NCI-H82 (cell line): ENCODE measurements around the gene TRAF3.
"Not testable (repeated sequence)": the region's sequence is repeated elsewhere in the genome, so short reads cannot be mapped to it uniquely, and the experiment has no call there.

ENCODE experiments used
- DNase-seq: peaks from one replicate; lab custom pipeline; 2025; lab: John Stamatoyannopoulos, UW

TRAF3 gene

DNA sequence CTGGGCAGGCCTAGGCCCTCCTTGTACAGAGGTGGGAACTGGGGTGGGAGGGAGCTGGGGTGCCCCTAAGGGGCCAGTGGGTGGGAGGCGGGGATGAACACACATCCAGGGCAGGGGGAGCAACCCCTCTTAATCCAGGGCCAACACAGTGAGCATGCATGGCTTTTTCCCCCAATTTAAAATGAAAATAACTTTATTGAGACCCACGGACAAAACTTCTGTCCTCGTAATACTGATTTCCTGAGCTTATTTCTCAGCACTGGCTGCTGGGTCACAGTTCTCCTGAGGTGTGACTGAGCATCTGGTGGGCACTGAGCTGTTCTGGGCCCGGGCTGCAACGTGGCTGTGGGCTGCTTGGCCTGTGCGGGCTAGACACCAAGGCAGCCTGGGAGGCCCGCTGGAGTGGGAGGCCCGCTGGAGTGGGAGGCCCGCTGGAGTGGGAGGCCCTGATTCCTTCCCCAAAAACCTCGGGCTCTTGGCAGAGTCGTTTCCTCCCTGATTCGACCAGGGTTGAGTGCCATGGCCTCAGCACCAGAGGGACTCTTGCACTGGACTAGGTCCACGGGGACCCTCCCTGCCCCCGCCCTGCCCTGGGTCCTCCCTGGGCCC, 24.9 kb upstream of the TRAF3 start:
- no peak for DNase-seq

DNA sequence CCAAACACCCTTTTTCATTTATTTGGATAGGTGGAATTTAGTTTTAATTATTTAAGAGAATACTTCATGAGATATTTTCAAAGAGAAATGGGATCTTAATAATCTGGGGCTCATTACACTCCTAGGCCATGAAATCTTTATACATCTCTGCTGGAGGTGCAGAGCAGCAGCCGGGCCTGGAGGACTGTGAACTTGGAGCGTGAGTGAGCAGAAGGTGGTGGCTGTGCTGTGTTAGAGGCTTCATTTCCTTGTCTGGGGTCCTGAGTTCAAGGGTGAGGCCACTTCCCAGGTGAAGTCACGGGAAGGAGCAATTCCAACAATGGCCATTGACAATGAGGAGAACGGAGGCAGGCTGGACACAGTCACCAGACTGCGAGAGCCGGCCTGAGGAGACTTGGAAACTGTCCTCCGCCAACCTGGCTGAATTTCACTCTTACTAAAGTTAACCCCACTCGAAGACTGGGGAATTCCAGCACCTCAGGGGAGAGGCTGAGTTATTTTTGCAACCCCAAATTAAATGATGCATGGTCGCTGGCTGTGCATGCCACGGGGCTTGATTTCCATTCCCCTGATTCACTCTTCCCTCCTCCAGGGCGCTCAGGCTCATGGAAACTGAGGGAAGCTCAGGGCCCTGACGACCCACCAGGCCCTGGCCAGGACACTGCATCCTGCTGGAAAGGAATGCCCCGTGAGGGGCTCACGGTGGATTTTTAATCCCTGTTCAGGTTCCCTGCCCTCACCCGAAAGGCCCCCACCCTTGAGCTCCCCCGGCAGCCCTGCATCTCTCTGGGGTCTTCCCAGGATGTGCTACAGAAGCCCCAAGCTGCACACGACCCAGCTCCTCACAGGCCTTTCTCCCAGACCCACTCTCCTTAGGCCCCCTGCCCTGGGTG, 22.6 kb upstream of the TRAF3 start:
- no peak for DNase-seq

DNA sequence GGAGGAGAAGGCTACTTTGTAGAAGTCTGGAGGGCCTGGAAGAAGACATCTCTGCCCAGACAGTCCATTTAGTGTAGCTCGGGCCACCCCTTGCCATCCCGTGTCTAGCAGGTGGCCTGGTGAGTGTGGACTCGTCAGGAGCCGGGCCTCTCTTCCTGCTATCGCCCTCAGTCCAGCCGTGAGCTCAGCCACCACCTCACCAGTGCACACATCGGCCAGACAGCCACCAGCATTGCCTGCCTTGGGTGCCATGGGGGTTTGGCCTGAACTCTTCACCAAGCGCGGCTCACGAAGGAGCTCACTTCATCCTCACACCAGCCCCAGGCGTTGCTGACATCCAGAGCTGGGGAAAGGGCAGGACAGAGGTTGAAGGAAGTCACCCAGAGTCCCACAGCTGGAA, 19.6 kb upstream of the TRAF3 start:
- no peak for DNase-seq

DNA sequence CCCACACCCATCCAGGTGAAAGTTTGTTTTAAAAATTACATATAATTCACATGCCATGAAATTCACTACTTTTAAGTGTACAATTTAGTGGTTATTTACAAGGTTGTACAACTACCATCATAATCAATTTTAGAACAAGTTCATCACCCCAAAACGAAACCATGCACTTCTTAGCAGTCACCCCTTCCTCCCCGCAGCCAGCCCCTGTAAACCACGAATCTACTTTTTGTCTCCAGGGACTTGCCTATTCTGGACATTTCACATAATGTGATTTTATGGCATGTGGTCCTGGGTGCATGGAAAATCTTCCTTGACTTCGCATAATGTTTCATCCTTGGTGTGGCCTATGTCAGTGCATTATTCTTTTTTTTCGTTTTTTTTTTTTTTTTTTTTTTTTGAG, 19.2 kb upstream of the TRAF3 start:
- no peak for DNase-seq

DNA sequence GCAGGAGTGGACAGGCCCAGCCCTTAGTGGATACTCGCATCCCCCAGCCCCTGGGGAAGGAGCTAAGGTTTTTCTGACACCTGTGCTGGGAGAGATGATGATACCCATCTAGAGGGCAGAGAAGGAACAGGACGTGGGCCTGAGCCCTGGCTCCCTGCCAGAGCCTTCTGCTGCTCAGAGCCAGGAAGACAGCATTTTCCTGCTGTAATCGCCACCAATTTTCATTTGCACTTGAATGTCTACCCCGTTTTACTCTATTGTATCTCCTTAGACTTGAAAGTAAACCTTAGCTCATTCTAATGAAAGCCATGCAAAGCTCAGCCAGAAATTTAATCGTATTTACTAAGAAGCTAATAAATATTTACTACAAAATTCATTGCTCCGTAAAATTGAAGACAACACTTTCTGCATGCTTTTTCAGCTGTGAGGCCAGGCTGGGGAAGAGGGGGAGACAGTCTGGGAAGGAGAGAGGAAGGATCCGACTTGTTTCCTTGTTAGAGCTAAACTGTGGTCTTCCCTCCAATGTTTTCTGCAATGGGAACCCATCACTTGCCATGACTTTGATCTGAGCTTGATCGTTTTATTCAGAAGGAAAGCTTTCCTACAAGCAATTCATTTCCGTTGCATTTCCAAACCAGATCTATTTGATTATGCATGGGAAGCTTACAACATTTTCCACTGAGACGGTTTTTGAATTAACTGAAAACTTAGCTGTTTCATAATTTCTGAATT, 17.6 kb upstream of the TRAF3 start:
- peak; percentile 28 for DNase-seq

DNA sequence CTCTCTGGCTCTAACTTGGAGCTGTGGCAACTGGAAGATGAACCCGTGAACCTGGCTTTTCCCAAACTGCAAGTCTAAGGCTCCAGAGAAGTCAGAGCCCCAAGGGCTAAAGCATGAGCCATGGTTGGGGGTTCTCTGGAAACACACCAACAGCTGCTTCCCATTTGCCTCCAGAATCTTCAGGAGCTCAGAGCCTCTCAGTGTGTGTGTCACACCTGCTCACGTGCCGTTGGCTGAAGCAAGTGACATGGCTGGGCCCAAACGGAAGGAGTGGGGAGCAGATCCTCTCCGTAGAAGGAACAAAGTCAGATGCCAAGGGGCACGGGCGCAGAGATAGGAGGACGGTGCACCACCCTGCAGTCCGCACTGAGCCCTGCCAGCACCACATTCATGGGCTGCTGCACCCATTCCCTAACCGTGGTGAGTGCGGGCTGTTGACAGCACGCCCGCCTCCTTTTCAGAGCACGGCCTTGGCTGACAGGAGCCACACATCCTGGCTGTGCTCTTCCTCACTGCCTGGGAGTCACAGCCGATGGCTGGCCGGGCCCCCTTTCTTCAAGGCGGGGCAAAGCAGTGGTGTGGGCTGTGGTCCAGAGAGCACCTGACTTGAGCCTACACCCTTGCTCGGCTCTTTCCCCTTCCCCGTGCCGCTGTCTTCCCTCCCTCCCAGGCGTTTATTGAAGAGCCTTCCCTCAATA, 16.6 kb upstream of the TRAF3 start:
- DNase-seq = no peak

DNA sequence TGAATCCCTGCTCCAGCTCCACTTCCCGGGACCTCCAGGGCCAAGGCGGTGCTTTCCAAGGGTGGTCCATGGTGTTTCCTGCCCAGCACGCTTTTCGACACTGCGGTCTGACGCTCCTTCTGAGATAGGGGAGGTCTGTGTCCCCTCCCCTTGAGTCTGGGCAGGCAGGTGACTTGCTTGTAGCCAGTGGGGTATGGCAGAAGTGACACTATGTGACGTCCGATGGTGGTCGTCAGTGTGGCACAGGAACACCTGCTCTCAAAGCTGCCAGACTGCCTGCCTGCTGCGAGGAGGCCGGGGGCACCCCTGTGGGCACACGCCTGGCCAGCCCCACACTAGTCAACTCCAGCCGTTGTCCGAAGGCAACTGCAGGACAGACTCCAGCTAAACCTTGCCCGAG, 16.0 kb upstream of the TRAF3 start:
- DNase-seq = no peak

DNA sequence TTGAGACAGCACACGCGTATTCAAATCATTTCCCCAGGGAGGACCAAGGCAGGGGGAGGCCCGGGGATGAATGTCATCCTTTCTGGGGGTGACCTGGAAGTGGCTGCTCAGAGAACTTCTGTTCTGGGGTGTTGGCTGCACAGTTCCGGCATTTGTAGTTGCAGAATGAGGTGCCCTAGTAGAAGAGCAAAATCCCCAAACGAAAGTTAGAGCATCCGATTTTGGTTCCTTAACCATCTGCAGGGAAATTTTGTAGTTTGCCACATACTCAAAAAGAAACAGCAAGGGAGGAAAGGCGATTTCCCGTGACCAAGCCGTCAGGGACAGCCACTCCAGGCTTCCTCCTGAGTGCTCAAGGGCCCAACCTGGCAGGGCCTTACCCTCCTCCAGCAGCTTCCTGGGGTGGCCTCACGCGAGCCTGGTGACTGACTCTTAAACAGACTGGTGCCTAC, 13.0 kb upstream of the TRAF3 start:
- DNase-seq = no peak

DNA sequence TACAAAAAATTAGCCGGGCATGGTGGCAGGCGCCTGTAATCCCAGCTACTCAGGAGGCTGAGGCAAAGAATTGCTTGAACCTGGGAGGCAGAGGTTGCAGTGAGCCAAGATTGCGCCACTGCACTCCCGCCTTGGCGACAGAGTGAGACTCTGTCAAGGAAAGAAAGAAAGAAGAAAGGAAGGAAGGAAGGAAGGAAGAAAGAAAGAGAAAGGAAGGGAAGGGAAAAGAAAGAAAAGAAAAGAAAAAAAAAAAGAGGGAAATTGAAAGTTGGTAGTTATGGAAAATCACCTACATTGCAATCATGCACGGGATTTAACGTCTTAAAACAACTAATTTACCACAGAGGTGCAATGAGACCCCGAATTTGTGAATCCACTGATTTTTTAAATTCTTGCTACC, 11.5 kb upstream of the TRAF3 start:
- not testable (repeated sequence) for DNase-seq

DNA sequence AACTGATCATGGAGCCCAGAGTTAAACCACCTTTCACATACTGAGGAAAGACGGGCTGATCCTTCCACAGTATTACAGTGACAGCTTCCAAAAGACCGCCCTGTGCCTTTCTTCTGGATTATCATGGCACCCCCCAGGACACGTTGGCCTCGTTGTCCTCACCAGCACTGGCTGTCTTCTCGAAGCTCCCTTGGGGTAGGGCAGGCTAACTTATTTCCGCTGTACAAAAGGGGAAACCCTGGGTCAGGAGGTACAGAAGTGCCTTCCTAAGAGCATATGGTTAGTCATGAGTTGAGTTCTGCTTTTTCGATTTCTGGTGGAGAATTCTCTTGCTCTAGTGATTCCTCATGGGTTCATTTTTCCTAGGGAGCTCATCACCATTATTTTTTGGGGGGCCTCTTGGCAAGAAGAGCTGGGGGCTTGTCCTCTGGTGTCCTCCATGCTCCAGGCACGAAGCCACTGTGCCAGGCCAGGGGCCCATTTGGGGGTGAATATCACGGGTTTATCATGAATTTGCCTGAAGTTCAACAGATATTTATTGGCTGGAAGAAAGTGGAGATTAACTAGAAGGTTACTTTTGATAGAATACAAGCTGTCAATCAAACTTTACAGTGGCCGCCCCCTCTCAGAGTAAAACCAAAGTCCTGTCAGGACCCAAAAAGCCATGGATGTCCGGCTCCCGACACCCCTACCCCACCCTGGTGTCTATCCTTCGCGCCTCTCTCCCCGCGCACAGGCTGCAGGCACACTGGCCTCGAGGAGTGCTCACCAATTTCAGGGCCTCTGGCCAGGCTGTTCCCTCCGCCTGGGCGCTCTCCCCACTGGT, 8.8 kb upstream of the TRAF3 start:
- no peak for DNase-seq

DNA sequence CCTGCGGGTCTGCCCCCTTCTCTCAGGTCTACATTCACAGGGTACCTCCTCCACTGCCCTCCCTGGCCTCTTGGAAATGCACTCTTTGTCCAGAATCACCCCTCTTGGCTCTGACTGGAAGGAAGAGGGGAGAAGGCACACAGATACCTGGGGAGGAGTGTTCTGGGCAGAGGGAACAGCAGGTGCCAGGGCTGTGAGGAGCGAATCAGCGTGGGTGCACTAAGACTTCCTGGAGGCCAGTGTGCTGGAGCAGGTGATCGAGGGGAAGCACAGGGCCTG, 8.3 kb upstream of the TRAF3 start:
- no peak for DNase-seq

DNA sequence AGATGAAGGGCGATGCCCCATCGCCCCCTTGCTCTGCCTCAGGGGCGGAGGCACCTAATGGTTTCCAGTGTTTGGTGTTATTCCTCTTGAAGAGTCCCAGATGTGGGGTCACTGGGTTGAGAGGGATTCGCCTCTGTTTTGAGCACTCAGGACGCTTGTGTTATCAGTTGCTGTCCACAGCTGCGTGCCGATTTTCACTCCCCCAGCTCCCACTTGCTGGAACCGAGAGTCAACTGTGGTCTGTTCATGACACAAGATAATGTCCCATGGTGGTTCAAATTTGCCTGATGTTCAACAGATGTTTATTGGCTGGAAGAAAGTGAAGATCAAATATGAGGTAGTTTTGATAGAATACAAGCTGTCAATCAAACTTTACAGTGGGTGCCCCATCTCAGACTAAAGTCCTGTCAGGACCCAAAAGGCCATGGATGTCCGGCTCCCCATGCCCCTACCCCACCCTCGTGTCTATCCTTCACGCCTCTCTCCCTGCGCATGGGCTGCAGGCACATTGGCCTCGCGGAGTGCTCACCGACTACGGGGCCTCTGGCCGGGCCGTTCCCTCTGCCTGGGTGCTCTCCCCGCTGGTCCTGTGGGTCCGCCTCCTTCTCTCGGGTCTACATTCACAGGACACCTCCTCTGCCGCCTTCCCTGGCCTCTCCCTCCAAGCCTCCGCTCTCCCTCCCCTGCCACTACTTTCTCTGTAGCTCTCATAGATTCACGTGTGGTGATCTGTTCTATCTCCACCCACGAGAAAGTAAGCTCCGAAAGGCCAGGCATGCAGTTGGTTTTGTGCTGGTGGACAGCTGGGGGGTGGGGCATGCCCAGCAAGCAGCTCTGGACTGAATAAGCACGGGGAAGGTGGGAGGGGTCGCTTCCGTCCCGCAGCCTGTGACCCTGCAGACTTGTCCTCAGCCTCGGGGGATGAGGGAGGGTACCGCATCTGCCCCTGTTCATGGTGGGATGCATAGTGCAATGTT, 6.8 kb upstream of the TRAF3 start:
- DNase-seq = no peak

DNA sequence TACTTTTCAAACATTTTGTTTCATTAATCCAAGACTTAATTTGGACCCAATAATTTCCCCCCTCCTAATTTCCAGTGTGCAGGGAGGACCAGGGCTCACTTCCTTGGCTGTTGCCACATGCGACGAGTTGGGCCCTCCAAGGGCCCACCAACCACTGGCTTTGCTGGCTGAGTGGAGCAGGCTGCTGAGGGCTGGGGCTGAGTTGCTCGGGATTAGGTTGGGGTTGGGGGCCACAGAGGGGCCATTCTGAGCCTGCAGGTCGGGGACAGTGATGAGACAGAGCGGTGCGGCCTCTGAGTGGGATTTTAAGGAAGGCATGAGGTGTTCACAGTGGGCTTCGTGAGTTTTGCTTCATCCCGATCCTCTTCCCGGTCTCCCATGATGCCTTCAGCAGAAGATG, 6.1 kb upstream of the TRAF3 start:
- DNase-seq = no peak

DNA sequence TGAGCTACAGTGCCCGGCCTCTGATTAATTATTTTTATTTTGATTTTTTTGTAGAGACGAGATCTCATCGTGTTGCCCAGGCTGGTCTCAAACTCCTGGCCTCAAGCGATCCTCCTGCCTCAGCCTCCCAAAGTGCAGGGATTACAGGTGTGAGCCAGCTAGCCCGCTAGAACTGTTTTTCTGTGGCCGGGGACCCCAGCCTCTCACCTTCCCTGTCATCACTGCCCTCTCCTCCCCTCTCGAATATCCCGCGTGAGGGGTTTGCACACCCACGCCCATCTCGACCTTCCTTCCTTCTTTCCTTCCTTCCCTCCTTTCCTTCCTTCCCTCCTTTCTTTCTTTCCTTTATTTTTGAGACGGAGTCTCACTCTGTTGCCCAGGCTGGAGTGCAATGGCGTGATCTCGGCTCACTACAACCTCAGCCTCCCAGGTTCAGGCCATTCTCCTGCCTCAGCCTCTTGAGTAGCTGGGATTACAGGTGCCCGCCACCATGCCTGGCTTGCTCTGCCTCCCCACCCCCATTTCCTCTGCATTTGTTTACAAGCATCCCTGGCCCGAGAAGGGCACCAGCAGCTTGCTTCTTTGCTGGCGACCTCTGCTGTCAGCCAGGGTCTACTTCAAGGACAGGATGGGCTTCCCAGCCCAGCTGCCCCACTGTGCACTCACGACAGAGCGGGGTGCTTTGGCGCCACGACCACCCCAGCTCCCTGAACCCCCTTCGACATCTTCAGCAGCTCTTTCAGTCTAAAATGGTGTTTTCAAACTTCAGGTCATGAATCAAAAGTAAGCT, 4.3 kb upstream of the TRAF3 start:
- peak; percentile 79 for DNase-seq

DNA sequence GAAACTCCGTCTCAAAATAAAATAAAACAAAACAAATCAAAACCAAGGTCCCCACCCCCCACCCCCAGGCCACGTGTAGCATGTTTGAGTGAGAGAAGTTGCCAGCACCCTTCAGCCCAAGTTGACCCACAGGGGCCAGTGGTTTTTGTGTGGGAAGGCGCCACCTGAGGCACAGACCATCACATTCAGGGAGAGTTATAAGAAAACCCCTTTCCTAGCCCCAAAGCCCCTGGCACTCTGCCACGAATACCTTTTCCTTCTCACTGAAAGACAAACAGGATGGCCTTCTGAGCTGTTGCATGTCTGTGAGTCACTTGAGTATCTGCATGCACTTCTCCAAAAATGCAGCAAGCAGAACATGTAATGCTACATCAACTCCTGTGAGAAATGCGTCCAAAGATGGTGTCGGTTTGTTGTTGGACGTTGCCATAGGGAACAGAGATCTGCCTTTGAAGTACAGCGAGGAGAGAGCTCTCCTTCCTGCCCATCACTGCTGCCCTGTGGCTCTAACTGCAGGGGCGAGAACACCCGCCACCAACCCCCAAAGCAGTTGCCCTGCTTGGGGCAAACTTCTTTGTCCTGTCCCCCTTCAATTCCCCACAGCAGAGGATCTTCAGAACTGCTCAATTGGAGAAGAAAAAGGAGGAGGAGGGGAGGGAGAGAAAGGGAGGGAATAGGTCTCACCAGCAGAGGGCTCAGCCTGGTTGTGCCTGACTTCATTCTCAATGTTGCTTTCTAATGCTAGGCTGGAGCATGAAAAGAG, 2.7 kb upstream of the TRAF3 start:
- DNase-seq = peak; percentile 81

DNA sequence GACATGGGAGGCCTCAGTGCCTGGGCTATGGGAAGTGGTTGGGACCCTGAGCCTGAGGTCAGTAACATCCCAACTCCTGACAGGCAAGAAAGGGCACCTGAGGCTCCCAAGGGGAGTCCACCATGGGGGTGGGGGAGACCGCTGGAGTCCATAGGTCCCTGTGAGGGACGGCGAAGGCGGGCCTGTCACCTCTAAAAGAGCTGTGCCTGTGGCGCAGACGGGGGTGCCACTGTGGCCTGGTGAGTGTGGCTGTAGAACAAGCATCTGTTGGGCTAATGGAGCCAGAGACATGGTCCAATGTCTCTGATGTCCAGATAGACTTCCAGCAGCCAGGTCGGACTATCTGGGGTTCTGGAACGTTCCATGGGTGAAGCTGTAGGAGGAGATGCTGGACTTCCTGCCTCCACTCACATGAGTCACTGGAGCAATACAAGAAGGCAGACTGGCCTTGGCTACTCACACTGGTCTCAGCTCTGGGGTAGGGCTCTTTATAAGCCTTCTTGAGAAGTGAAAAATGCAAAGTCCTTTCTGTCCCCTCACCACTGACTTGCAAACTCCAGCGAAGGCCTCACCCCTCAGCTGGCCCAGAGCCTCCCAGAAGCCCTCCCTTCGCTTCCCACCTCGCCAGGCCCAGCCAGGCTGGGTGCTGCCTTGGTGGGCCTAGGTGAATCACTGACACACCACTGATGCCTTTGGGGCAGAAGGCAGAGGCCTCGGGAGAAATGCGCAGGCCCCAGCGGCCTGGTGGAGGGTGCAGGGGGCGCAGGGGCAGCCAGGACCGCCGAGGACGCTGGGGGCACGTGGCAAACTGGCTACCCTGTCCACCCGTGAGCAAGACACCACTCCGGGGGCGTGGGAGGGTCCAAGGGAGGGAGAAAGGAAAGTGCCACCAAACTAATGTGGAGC, 1.1 kb upstream of the TRAF3 start:
- peak; percentile 27 for DNase-seq

DNA sequence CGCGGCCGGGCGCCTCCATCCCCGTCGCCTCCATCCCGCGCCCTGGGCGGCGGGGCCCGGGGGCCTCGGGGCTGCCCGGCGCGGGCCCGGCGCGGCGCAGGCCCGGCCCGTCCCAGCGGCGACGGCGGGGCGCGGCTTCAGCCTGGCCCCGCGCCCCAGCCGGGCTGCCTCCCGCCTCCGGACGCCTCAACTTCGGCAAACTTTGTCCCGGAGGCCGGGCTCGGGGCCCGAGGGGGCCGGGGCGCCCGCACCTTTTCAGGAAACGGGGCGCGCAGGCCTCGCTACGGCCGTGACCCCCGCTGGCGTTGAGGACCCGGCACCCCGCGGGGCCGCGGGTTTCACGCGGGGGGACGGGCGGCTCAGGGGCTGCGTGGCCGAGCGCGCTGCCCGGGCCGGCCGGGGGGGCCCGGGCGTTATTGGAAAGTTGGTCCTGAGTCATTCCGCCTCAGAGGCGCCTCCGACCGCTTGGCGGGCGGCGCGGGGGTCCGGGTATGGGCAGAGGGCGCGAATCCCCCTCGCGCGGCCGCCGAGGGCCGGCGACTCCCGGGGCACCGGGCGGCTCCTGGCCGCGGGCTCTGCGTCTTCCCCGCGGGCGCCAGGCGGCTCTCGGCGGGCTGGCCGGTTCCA, 575 bp downstream of the TRAF3 start:
- DNase-seq = no peak
